NCI-H82 (cell line): ENCODE measurements around the gene PBLD.
A peak's percentile ranks its signal among the peaks of the same experiment; 100 is the strongest.

ENCODE experiments used
- DNase-seq: peaks from one replicate; lab custom pipeline; 2025; lab: John Stamatoyannopoulos, UW

The PBLD gene

GRCh38 chr10:68235111-68235510 lies 97.6 kb downstream of the PBLD start:
- no peak for DNase-seq

DNA sequence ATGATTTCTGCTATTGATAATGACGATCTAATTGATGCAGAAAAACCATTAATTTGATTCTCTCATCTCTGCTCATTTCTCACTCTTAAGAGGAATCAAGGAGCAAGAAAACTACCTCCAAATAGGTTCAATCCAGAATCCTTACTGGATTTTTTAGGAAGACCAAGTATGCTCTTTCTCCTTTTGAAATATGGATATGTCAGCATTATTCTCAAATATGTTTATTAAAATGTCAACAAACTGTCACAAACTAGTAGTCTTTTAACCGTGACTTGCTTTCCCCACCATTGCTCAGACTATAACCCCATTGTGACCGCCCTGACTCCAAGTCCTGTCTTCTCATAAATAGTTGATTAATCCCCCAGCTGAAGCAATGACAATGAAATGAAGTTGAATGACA lies 99.7 kb downstream of the PBLD start:
- DNase-seq = peak; percentile 34
